GM23248 (cell line): ENCODE measurements around the gene GALNT18. TPM values are rescaled to one million over a fixed set of nuclear protein-coding genes. Genes with fewer than 3 reads are reported as not detected.

ENCODE experiments used
- DNase-seq: peaks from one replicate; pipeline ENCODE4 v3.0.0-alpha.2; 2015
- H2AFZ ChIP-seq: fragments of 200-600 bp; sonication (generic); 2 replicates; pipeline ENCODE4 v1.6.1; 2016; ENCODE audit warnings: antibody characterized with exemption
- H3F3A ChIP-seq: fragments of 200-600 bp; sonication (generic); 2 replicates; pipeline ENCODE4 v1.6.1; 2016; ENCODE audit warnings: mild to moderate bottlenecking, antibody characterized with exemption, mixed run types; ENCODE audit not compliant: insufficient read depth
- H3K27ac ChIP-seq: fragments of 200-600 bp; sonication (generic); 2 replicates; pipeline ENCODE4 v1.5.1; 2016; ENCODE audit warnings: mild to moderate bottlenecking
- H3K27me3 ChIP-seq: fragments of 200-600 bp; sonication (generic); replicated peaks from 2 replicates; pipeline ENCODE4 v1.6.1; 2016; ENCODE audit warnings: mild to moderate bottlenecking; ENCODE audit not compliant: insufficient read depth
- H3K36me3 ChIP-seq: fragments of 200-600 bp; sonication (generic); 2 replicates; pipeline ENCODE4 v1.6.1; 2016; ENCODE audit warnings: low read depth, mild to moderate bottlenecking
- H3K4me1 ChIP-seq: fragments of 200-600 bp; sonication (generic); 2 replicates; pipeline ENCODE4 v1.6.1; 2016; ENCODE audit warnings: mild to moderate bottlenecking; ENCODE audit not compliant: insufficient read depth
- H3K4me2 ChIP-seq: fragments of 200-600 bp; sonication (generic); one replicate; pipeline ENCODE4 v1.6.1; 2016; ENCODE audit warnings: mild to moderate bottlenecking; ENCODE audit not compliant: unreplicated experiment
- H3K4me3 ChIP-seq: fragments of 200-600 bp; sonication (generic); 2 replicates; pipeline ENCODE4 v1.5.1; 2016; ENCODE audit warnings: mild to moderate bottlenecking
- H3K79me2 ChIP-seq: fragments of 200-600 bp; sonication (generic); 2 replicates; pipeline ENCODE4 v1.6.1; 2016; ENCODE audit warnings: mild to moderate bottlenecking; ENCODE audit not compliant: insufficient read depth
- H3K9ac ChIP-seq: fragments of 200-600 bp; sonication (generic); 2 replicates; pipeline ENCODE4 v1.6.1; 2016; ENCODE audit warnings: mild to moderate bottlenecking
- H3K9me2 ChIP-seq: fragments of 200-600 bp; sonication (generic); 2 replicates; pipeline ENCODE4 v1.6.1; 2016; ENCODE audit warnings: mixed run types, mild to moderate bottlenecking, moderate library complexity; ENCODE audit not compliant: insufficient read depth
- H3K9me3 ChIP-seq: fragments of 200-600 bp; sonication (generic); one replicate; pipeline ENCODE4 v1.6.1; 2017; ENCODE audit warnings: low read depth
- H4K20me1 ChIP-seq: fragments of 200-600 bp; sonication (generic); 2 replicates; pipeline ENCODE4 v1.6.0; 2016; ENCODE audit not compliant: insufficient read depth
- EZH2 ChIP-seq: fragments of 200-600 bp; sonication (generic); IDR thresholded peaks from 2 replicates; pipeline ENCODE4 v1.6.1; 2018; ENCODE audit warnings: antibody characterized with exemption, mild to moderate bottlenecking; ENCODE audit not compliant: insufficient read depth, poor library complexity, severe bottlenecking
- EZH2phosphoT487 ChIP-seq: fragments of 200-600 bp; sonication (generic); IDR thresholded peaks from 2 replicates; pipeline ENCODE4 v1.6.1; 2018; ENCODE audit warnings: antibody characterized with exemption, moderate library complexity, mild to moderate bottlenecking, low read depth; ENCODE audit not compliant: insufficient read depth
- WGBS, 2 experiments: methylation state at CpG; one replicate each; pipeline ENCODE4 v1.1.6; 2015 to 2017; ENCODE audit warnings: low lambda C conversion rate in 2 of 2, low coverage in 1 of 2; ENCODE audit errors: missing lambda C conversion rate in 2 of 2; 5-methylcytosine and 5-hydroxymethylcytosine counted together
- in situ Hi-C: fragments of 300-500 bp; cut with MboI; formaldehyde crosslinking; loops from 2 replicates; pipeline ENCODE4 v1.15.0; 2020
- polyA plus RNA-seq: library from polyadenylated mRNA; unstranded; fragments of >200 nt; fragmentation: Nextera tagmentation; extraction: Ambion mirVana; gene quantifications from 2 replicates; pipeline ENCODE4 v1.2.1, GENCODE V29; 2016
- total RNA-seq: library from RNA; depleted of rRNA; stranded (reverse); fragments of >200 nt; shearing (Covaris generic); gene quantifications from 2 replicates; pipeline ENCODE4 v1.2.3, GENCODE V29; 2014

The GALNT18 gene
- total and polyA plus RNA-seq, 2 experiments from 2014 or later: 4.1 to 5.6 TPM

- no peak for DNase-seq
- Histone ChIP-seq H4K20me1 (no peaks in the 10 kb centered on the region), H3K9me3 (no peaks in the 10 kb centered on the region), H3K9ac (no peak overlapping the region), H3K4me1 (no peaks in the 10 kb centered on the region), H3K79me2 (no peaks in the 10 kb centered on the region), H3F3A (no peaks in the 10 kb centered on the region), H3K27ac (no peak overlapping the region), H3K4me3 (no peak overlapping the region), H3K36me3 (no peaks in the 10 kb centered on the region), H3K4me2 (no peak overlapping the region), H3K9me2 (no peaks in the 10 kb centered on the region), H2AFZ (no peak overlapping the region), H3K27me3 (no peaks in the 10 kb centered on the region)
- in situ Hi-C loops: no loop called here
- 65 to 71% methylated on average over 5 of the region's 5 CpGs for WGBS, 2 experiments
- TF ChIP-seq EZH2: no peak
Observed at GRCh38 chr11:11545285-11546275, 76.2 kb downstream of the GALNT18 start.

- Histone ChIP-seq H3K4me2 (no peak overlapping the region), H3K4me1 (no peaks in the 10 kb centered on the region), H3K4me3 (no peak overlapping the region), H3K27me3 (no peaks in the 10 kb centered on the region), H2AFZ (no peak overlapping the region), H3F3A (no peaks in the 10 kb centered on the region), H3K27ac (no peak overlapping the region), H3K9ac (no peak overlapping the region), H3K9me3 (no peaks in the 10 kb centered on the region), H3K36me3 (no peaks in the 10 kb centered on the region), H4K20me1 (no peaks in the 10 kb centered on the region), H3K79me2 (no peaks in the 10 kb centered on the region), H3K9me2 (no peaks in the 10 kb centered on the region)
- TF ChIP-seq EZH2phosphoT487 (no peak), EZH2 (no peak)
- 68 to 70% methylated on average over 7 of the region's 7 CpGs for WGBS, 2 experiments
- no peak for DNase-seq
- in situ Hi-C loops: no loop called here
Observed at GRCh38 chr11:11543656-11544055, 78.1 kb downstream of the GALNT18 start.

GRCh38 chr11:11540157-11540556 lies 81.6 kb downstream of the GALNT18 start:
- Histone ChIP-seq H3K4me3 (no peak overlapping the region), H3K79me2 (no peaks in the 10 kb centered on the region), H3K4me1 (no peaks in the 10 kb centered on the region), H3K36me3 (no peaks in the 10 kb centered on the region), H4K20me1 (no peaks in the 10 kb centered on the region), H3K27ac (no peak overlapping the region), H3K9me2 (no peaks in the 10 kb centered on the region), H3K4me2 (no peak overlapping the region), H3K9ac (no peak overlapping the region), H3K27me3 (no peaks in the 10 kb centered on the region), H3F3A (no peaks in the 10 kb centered on the region), H2AFZ (no peak overlapping the region), H3K9me3 (no peaks in the 10 kb centered on the region)
- TF ChIP-seq EZH2: no peak
- no peak for TF ChIP-seq EZH2phosphoT487
- 70 to 78% methylated on average over 6 of the region's 6 CpGs for WGBS, 2 experiments
- in situ Hi-C loops: no loop called here
- no peak for DNase-seq

- 73 to 82% methylated on average over 12 of the region's 12 CpGs for WGBS, 2 experiments
- TF ChIP-seq EZH2 (no peak), EZH2phosphoT487 (no peak)
- H2AFZ ChIP-seq: no peak overlapping the region
Observed at GRCh38 chr11:11538277-11538960, 83.4 kb downstream of the GALNT18 start.

More at GRCh38 chr11:11538277-11538960, 83.4 kb downstream of the GALNT18 start:
- Histone ChIP-seq H3K27ac (no peak overlapping the region), H3K4me3 (no peak overlapping the region), H3K9me3 (no peaks in the 10 kb centered on the region), H3K36me3 (no peaks in the 10 kb centered on the region), H3K9ac (no peak overlapping the region), H3K9me2 (no peaks in the 10 kb centered on the region), H3K27me3 (no peaks in the 10 kb centered on the region), H4K20me1 (no peaks in the 10 kb centered on the region), H3K4me1 (no peaks in the 10 kb centered on the region), H3F3A (no peaks in the 10 kb centered on the region), H3K4me2 (no peak overlapping the region), H3K79me2 (no peaks in the 10 kb centered on the region)
- no peak for DNase-seq
- in situ Hi-C loops: no loop called here
